Lower leg skin (tissue), 4 donors: ENCODE data around the gene ARSB. TPM values are rescaled to one million over a fixed set of nuclear protein-coding genes. Genes with fewer than 3 reads are reported as not detected.

Source experiments
- DNase-seq, 2 donors: peaks; one replicate each; pipeline ENCODE4 v3.0.0-alpha.2; 2019; ENCODE audit warnings: low spot score in 2 of 2
- H3K4me3 ChIP-seq: fragments of 200-600 bp; sonication (generic); 2 replicates; pipeline ENCODE4 v1.5.1; 2017; ENCODE audit warnings: mild to moderate bottlenecking, low read depth; ENCODE audit not compliant: poor library complexity, severe bottlenecking
- CTCF ChIP-seq, 3 donors: fragments of 450-650 bp; IDR thresholded peaks; one replicate each; pipeline ENCODE4 v1.5.1; 2016; ENCODE audit warnings: antibody characterized with exemption in 3 of 3, mild to moderate bottlenecking in 3 of 3, moderate library complexity in 2 of 3
- POLR2A ChIP-seq, 2 donors: fragments of 450-650 bp; IDR thresholded peaks; one replicate each; pipeline ENCODE4 v1.6.1; 2016 to 2017; ENCODE audit warnings: antibody characterized with exemption in 2 of 2, mild to moderate bottlenecking in 1 of 2, moderate library complexity in 1 of 2
- WGBS, 2 donors: methylation state at CpG; one replicate each; pipeline ENCODE4 v1.1.5; 2018; 5-methylcytosine and 5-hydroxymethylcytosine counted together
- intact Hi-C: fragments of 100-400 bp; cut with DNase I; formaldehyde crosslinking; loops from one replicate; pipeline ENCODE4 v1.15.0; 2023; ENCODE audit warnings: low total_unique reads
- total RNA-seq, 4 donors: library from RNA; depleted of rRNA; stranded (reverse); fragments of >200 nt; gene quantifications; one replicate each; pipeline ENCODE4 v1.1.0, GENCODE V29; 2016

Gene ARSB
- total RNA-seq, 4 donors from 2014 or later = 2.0 to 5.5 (median 2.4) TPM

DNA sequence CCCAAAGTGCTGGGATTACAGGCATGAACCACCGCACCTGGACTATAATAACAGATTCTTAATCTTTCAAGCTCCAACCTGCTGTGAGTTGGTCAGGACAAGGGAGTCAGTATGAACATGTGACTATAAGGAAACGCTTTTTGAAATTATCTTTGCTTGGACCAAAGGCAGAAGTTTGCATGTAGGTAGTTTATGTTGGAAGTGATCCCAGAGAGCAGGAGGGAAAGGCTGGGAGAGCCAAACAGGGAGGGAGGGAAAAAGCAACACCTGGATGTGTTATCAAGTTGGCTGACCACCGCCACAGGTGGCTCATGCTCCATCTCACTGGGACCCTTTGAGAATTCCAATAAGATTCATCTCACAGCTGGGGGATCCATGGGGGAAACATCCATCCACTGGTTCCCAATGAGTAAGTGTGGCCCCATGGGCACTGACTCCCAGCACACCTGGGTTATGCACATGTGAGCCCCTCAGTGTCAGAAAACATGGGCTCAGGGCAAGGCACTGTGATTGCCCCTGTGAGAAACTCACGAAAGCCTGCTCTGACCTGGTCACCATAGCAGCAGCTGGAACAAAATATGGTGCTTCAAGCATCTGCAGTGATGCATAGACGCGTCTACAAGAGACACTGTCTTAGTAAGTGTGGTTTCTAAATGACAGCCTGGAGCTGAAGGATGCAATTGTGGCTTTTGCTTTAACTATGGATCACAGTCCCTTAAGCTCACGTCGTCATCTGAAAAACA is 62.1 kb downstream of the ARSB start:
- TF ChIP-seq CTCF (IDR thresholded peaks at IDR 0.05) (no peak), POLR2A (IDR thresholded peaks at IDR 0.05) (no peak)
- WGBS, 2 donors = 90% methylated on average over 8 of the region's 8 CpGs
- intact Hi-C loops = no loop called here
- no peak for DNase-seq
- no peak overlapping the region for H3K4me3 ChIP-seq

DNA sequence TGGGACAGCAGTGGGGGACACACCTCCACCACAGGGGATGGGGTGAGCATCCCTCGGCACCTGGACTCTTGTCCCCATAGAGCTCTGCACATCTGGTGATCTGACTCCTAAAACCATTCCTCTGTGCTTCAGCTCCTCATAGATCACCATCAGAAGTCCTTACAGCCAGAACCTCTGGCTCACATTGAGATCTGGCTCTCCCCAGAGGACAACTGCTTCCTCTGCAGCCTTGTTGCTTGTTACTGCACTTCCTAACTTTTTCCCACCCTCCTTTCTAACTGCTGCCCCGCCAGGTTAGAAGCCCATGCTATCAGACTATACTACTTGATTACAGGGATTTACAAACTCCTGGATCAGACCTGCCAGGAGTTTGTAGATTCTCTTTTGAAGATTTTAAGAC is 64.5 kb downstream of the ARSB start:
- TF ChIP-seq CTCF (IDR thresholded peaks at IDR 0.05) (no peak), POLR2A (IDR thresholded peaks at IDR 0.05) (no peak)
- H3K4me3 ChIP-seq = no peak overlapping the region
- WGBS, 2 donors = 71 to 76% methylated on average over 2 of the region's 2 CpGs
- intact Hi-C loops = no loop called here
- no peak for DNase-seq

GRCh38 chr5:78919796-78920195 is 65.3 kb downstream of the ARSB start:
- no peak for TF ChIP-seq POLR2A (IDR thresholded peaks at IDR 0.05)
- TF ChIP-seq CTCF (IDR thresholded peaks at IDR 0.05) = no peak
- WGBS, 2 donors = 84 to 100% methylated on average over 1 of the region's 1 CpG
- intact Hi-C loops = no loop called here
- no peak for DNase-seq
- no peak overlapping the region for H3K4me3 ChIP-seq

- H3K4me3 ChIP-seq = no peak overlapping the region
- intact Hi-C loops = no loop called here
- 76 to 77% methylated on average over 5 of the region's 5 CpGs for WGBS, 2 donors
- DNase-seq = no peak
- TF ChIP-seq POLR2A (IDR thresholded peaks at IDR 0.05) (no peak), CTCF (IDR thresholded peaks at IDR 0.05) (no peak)
Observed at GRCh38 chr5:78916044-78916443, 69.1 kb downstream of the ARSB start.

DNA sequence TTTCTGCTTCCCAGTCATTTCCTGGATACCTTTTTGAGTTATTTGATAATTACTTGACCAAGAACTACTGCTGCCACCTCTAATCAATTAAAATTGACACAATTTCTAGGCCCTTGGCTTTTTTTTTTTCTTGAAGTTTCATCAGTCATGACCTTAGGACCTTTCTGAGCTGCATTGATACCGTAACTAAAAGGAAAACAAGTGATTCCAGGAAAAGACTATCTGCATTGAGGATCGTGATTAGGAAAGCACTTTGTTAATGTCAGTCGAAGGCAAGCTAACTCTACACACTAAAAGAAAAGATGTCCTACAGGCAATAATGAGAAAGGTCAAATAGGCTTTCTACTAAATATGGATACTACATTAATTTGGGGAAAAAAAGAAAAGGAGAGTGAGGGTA is 69.9 kb downstream of the ARSB start:
- DNase-seq = no peak
- WGBS, 2 donors = 89 to 96% methylated on average over 3 of the region's 3 CpGs
- intact Hi-C loops = no loop called here
- TF ChIP-seq POLR2A (IDR thresholded peaks at IDR 0.05) (no peak), CTCF (IDR thresholded peaks at IDR 0.05) (no peak)
- H3K4me3 ChIP-seq = no peak overlapping the region

GRCh38 chr5:78912811-78913210 is 72.3 kb downstream of the ARSB start:
- WGBS, 2 donors = 79% methylated on average over 7 of the region's 7 CpGs
- intact Hi-C loops = no loop called here
- H3K4me3 ChIP-seq = no peak overlapping the region
- DNase-seq = no peak
- TF ChIP-seq POLR2A (IDR thresholded peaks at IDR 0.05) (no peak), CTCF (IDR thresholded peaks at IDR 0.05) (no peak)
